HCT116 (cell line): ENCODE measurements around the gene CYTIP.

Experiments used
- CBX3 ChIP-seq: IDR thresholded peaks from 2 replicates; pipeline ENCODE4 v1.6.1; 2012; ENCODE audit warnings: low read depth
- CEBPB ChIP-seq: IDR thresholded peaks from 2 replicates; pipeline ENCODE4 v1.6.1; 2012; ENCODE audit warnings: low read depth
- EZH2 ChIP-seq: fragments of 200-600 bp; sonication (generic); IDR thresholded peaks from 2 replicates; pipeline ENCODE4 v1.6.1; 2017; ENCODE audit warnings: antibody characterized with exemption, mixed run types
- EZH2phosphoT487 ChIP-seq: fragments of 200-600 bp; IDR thresholded peaks from 2 replicates; pipeline ENCODE4 v1.6.1; 2018; ENCODE audit warnings: antibody characterized with exemption, borderline replicate concordance
- FOSL1 ChIP-seq: IDR thresholded peaks from 2 replicates; pipeline ENCODE4 v1.6.1; 2012; ENCODE audit warnings: low read depth
- JUND ChIP-seq: IDR thresholded peaks from 2 replicates; pipeline ENCODE4 v1.6.1; 2012
- MAX ChIP-seq: IDR thresholded peaks from 2 replicates; pipeline ENCODE4 v1.6.1; 2012
- POLR2A ChIP-seq: IDR thresholded peaks from 2 replicates; pipeline ENCODE4 v1.7.0; 2011; ENCODE audit warnings: borderline replicate concordance; ENCODE audit not compliant: insufficient read depth, insufficient read length; ENCODE audit errors: extremely low read depth
- POLR2AphosphoS5 ChIP-seq: IDR thresholded peaks from 2 replicates; pipeline ENCODE4 v1.6.1; 2011; ENCODE audit warnings: mild to moderate bottlenecking, low read depth, low read length, moderate library complexity
- YY1 ChIP-seq: IDR thresholded peaks from 2 replicates; pipeline ENCODE4 v1.6.1; 2011; ENCODE audit warnings: low read length, low read depth, moderate library complexity, mild to moderate bottlenecking; ENCODE audit not compliant: insufficient replicate concordance; ENCODE audit errors: extremely low read depth
- ZNF274 ChIP-seq: fragments of 200-500 bp; sonication (Bioruptor generic); IDR thresholded peaks from 2 replicates; pipeline ENCODE4 v1.6.1; 2014; ENCODE audit warnings: mild to moderate bottlenecking, low read depth, low read length, inconsistent platforms
- TF ChIP-seq, protein P1 (sequence below), 3 experiments: fragments of 200-600 bp in 1 of 3; sonication (generic) in 1 of 3; IDR thresholded peaks in 2 of 3; conservative IDR thresholded peaks in 1 of 3; 2 replicates each; pipeline ENCODE4 v1.5.1; 2012 to 2017; ENCODE audit warnings: low read depth in 2 of 3, low read length in 2 of 3, antibody characterized with exemption in 1 of 3, borderline replicate concordance in 1 of 3, control low read depth in 1 of 3, mild to moderate bottlenecking in 1 of 3, mixed read lengths in 1 of 3, mixed run types in 1 of 3, moderate library complexity in 1 of 3; ENCODE audit not compliant: insufficient read depth in 1 of 3
- TF ChIP-seq, protein P2 (sequence below): IDR thresholded peaks from 2 replicates; pipeline ENCODE4 v1.6.1; 2012
- TF ChIP-seq, protein P3 (sequence below): IDR thresholded peaks from 2 replicates; pipeline ENCODE4 v1.6.1; 2012; ENCODE audit warnings: low read depth

GRCh38 chr2:157415591-157416101 is 28.2 kb downstream of the CYTIP start:
- TF ChIP-seq, protein P1, sequence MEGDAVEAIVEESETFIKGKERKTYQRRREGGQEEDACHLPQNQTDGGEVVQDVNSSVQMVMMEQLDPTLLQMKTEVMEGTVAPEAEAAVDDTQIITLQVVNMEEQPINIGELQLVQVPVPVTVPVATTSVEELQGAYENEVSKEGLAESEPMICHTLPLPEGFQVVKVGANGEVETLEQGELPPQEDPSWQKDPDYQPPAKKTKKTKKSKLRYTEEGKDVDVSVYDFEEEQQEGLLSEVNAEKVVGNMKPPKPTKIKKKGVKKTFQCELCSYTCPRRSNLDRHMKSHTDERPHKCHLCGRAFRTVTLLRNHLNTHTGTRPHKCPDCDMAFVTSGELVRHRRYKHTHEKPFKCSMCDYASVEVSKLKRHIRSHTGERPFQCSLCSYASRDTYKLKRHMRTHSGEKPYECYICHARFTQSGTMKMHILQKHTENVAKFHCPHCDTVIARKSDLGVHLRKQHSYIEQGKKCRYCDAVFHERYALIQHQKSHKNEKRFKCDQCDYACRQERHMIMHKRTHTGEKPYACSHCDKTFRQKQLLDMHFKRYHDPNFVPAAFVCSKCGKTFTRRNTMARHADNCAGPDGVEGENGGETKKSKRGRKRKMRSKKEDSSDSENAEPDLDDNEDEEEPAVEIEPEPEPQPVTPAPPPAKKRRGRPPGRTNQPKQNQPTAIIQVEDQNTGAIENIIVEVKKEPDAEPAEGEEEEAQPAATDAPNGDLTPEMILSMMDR (IDR thresholded peaks at IDR 0.05 in 2 of 3, conservative IDR thresholded peaks at IDR 0.05 in 1 of 3; ENCODE audit: borderline replicate concordance in 1 of 3, insufficient read depth in 1 of 3, low read depth in 2 of 3, low read length in 2 of 3) = no peak
- TF ChIP-seq EZH2phosphoT487 (no peak), POLR2AphosphoS5 (no peak), EZH2 (no peak), CEBPB (no peak), ZNF274 (no peak), YY1 (no peak), JUND (no peak), POLR2A (no peak), MAX (no peak), CBX3 (no peak), FOSL1 (no peak)
- TF ChIP-seq, protein P2, sequence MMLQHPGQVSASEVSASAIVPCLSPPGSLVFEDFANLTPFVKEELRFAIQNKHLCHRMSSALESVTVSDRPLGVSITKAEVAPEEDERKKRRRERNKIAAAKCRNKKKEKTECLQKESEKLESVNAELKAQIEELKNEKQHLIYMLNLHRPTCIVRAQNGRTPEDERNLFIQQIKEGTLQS = no peak
- TF ChIP-seq, protein P3, sequence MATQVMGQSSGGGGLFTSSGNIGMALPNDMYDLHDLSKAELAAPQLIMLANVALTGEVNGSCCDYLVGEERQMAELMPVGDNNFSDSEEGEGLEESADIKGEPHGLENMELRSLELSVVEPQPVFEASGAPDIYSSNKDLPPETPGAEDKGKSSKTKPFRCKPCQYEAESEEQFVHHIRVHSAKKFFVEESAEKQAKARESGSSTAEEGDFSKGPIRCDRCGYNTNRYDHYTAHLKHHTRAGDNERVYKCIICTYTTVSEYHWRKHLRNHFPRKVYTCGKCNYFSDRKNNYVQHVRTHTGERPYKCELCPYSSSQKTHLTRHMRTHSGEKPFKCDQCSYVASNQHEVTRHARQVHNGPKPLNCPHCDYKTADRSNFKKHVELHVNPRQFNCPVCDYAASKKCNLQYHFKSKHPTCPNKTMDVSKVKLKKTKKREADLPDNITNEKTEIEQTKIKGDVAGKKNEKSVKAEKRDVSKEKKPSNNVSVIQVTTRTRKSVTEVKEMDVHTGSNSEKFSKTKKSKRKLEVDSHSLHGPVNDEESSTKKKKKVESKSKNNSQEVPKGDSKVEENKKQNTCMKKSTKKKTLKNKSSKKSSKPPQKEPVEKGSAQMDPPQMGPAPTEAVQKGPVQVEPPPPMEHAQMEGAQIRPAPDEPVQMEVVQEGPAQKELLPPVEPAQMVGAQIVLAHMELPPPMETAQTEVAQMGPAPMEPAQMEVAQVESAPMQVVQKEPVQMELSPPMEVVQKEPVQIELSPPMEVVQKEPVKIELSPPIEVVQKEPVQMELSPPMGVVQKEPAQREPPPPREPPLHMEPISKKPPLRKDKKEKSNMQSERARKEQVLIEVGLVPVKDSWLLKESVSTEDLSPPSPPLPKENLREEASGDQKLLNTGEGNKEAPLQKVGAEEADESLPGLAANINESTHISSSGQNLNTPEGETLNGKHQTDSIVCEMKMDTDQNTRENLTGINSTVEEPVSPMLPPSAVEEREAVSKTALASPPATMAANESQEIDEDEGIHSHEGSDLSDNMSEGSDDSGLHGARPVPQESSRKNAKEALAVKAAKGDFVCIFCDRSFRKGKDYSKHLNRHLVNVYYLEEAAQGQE = no peak
